ENCODE data around the gene ANKRD1. TPM values are rescaled to one million over a fixed set of nuclear protein-coding genes. Genes with fewer than 3 reads are reported as not detected.

ANKRD1 gene
- total RNA-seq, 1 experiment from 2014 or later, result 0.65 TPM

GRCh38 chr10:90917238-90917967 lies 3.5 kb downstream of the ANKRD1 start:
- TF ChIP-seq CTCF (IDR thresholded peaks at IDR 0.05; ENCODE audit: unreplicated experiment), result no peak
- Mint-ChIP-seq H3K9me3 (ENCODE audit: unreplicated experiment) (no peaks in the 10 kb centered on the region), H3K27ac (ENCODE audit: low read depth, unreplicated experiment) (no peak overlapping the region), H3K27me3 (ENCODE audit: insufficient read depth, unreplicated experiment) (no peaks in the 10 kb centered on the region), H3K4me1 (ENCODE audit: insufficient read depth, unreplicated experiment) (peaks cover 21% of the 10 kb centered on the region), H3K4me3 (ENCODE audit: unreplicated experiment) (no peak overlapping the region), H3K36me3 (ENCODE audit: insufficient read depth, unreplicated experiment) (no peaks in the 10 kb centered on the region)
- intact Hi-C loops (cut with micrococcal nuclease), result no loop called here
- POLR2A ChIA-PET, result interaction anchor here (1.1 to 2.1 kb wide), 3 partner anchors 9 to 126 kb away, joined by 3 to 4 read pairs (median 4); no protein-coding TSS in a partner anchor
- DNase-seq (ENCODE audit: unreplicated experiment), result no peak
- CTCF ChIA-PET, result interaction anchor here (0.6 to 2.2 kb wide), 7 partner anchors 9 to 344 kb away, joined by 3 to 4 read pairs (median 4); no protein-coding TSS in a partner anchor
- no TSS peak for BruUV-seq (replicated peaks)

GRCh38 chr10:90916392-90917237 lies 4.3 kb downstream of the ANKRD1 start:
- DNase-seq (ENCODE audit: unreplicated experiment), result no peak
- Mint-ChIP-seq H3K4me3 (ENCODE audit: unreplicated experiment) (no peak overlapping the region), H3K4me1 (ENCODE audit: insufficient read depth, unreplicated experiment) (peaks cover 29% of the 10 kb centered on the region), H3K27ac (ENCODE audit: low read depth, unreplicated experiment) (no peak overlapping the region), H3K27me3 (ENCODE audit: insufficient read depth, unreplicated experiment) (no peaks in the 10 kb centered on the region), H3K36me3 (ENCODE audit: insufficient read depth, unreplicated experiment) (no peaks in the 10 kb centered on the region), H3K9me3 (ENCODE audit: unreplicated experiment) (no peaks in the 10 kb centered on the region)
- POLR2A ChIA-PET, result interaction anchor here (1.1 to 2.1 kb wide), 2 partner anchors 10 to 17 kb away, joined by 4 read pairs; no protein-coding TSS in a partner anchor
- TF ChIP-seq CTCF (IDR thresholded peaks at IDR 0.05; ENCODE audit: unreplicated experiment), result no peak
- intact Hi-C loops (cut with micrococcal nuclease), result no loop called here
- CTCF ChIA-PET, result interaction anchor here (0.6 to 2.2 kb wide), 3 partner anchors 8 to 89 kb away, joined by 3 to 4 read pairs (median 4); no protein-coding TSS in a partner anchor
- BruUV-seq (replicated peaks), result no TSS peak

- Mint-ChIP-seq H3K27ac (ENCODE audit: low read depth, unreplicated experiment) (no peak overlapping the region), H3K36me3 (ENCODE audit: insufficient read depth, unreplicated experiment) (no peaks in the 10 kb centered on the region), H3K4me1 (ENCODE audit: insufficient read depth, unreplicated experiment) (peaks cover 25% of the 10 kb centered on the region), H3K4me3 (ENCODE audit: unreplicated experiment) (no peak overlapping the region), H3K27me3 (ENCODE audit: insufficient read depth, unreplicated experiment) (no peaks in the 10 kb centered on the region), H3K9me3 (ENCODE audit: unreplicated experiment) (no peaks in the 10 kb centered on the region)
- no peak for DNase-seq (ENCODE audit: unreplicated experiment)
- intact Hi-C loops (cut with micrococcal nuclease), result no loop called here
- ChIA-PET POLR2A (no interaction called here), CTCF (interaction anchor here (0.6 kb wide), 1 partner anchor 91 kb away, joined by 3 read pairs; no protein-coding TSS in a partner anchor)
- no peak for TF ChIP-seq CTCF (IDR thresholded peaks at IDR 0.05; ENCODE audit: unreplicated experiment)
- BruUV-seq (replicated peaks), result no TSS peak
Observed at GRCh38 chr10:90915766-90916075, 5.2 kb downstream of the ANKRD1 start.

All from MCF 10A (cell line).